Endothelial cell of umbilical vein (primary cell): ENCODE results near the gene TIAM1. TPM values are rescaled to one million over a fixed set of nuclear protein-coding genes. Genes with fewer than 3 reads are reported as not detected.

Source experiments
- BruUV-seq: library from RNA; stranded (reverse); fragments of 400-500 nt; replicated peaks from 2 replicates; lab custom pipeline; 2021; lab: Mats Ljungman, UMichigan
- CTCF ChIA-PET: fragments of 300-600, 350-600 bp; sonication (Branson Sonifier 250); formaldehyde crosslinking; loops from one replicate; lab custom pipeline; 2021; ENCODE audit warnings: antibody characterized with exemption, inconsistent platforms; lab: Charles Lee
- POLR2A ChIA-PET: fragments of 300-600, 350-600 bp; sonication (Branson Sonifier 250); formaldehyde crosslinking; loops from one replicate; lab custom pipeline; 2021; ENCODE audit warnings: antibody characterized with exemption, inconsistent platforms; lab: Charles Lee
- DNase-seq: peaks from one replicate; pipeline ENCODE4 v3.0.0-alpha.2; 2011; ENCODE audit warnings: low read depth, low spot score
- FAIRE-seq: peaks from 2 replicates; lab custom pipeline; 2011; peaks lifted over from hg19 to GRCh38; lab: Jason Lieb, UNC
- H2AFZ ChIP-seq: 2 replicates; pipeline ENCODE4 v1.6.0; 2012; ENCODE audit warnings: low read depth, low read length, control low read depth, inconsistent platforms
- H3K27ac ChIP-seq: 2 replicates; pipeline ENCODE4 v1.5.1; 2011; ENCODE audit warnings: low read depth, mild to moderate bottlenecking, control low read depth, low read length, moderate library complexity; ENCODE audit not compliant: insufficient read depth
- H3K27me3 ChIP-seq, 2 experiments: 2 replicates each; pipeline versions ENCODE4 v1.6.0 to v1.6.1; 2011; ENCODE audit warnings: low read length in 2 of 2, mixed read lengths in 1 of 2; ENCODE audit not compliant: control insufficient read depth in 2 of 2, insufficient read depth in 2 of 2
- H3K36me3 ChIP-seq, 2 experiments: 2 replicates in 1 of 2; 3 replicates in 1 of 2; pipeline ENCODE4 v1.5.1; 2011; ENCODE audit warnings: low read length in 2 of 2, mild to moderate bottlenecking in 1 of 2, moderate library complexity in 1 of 2; ENCODE audit not compliant: control insufficient read depth in 2 of 2, insufficient read depth in 2 of 2; ENCODE audit errors: extremely low read depth in 1 of 2
- H3K4me1 ChIP-seq: 3 replicates; pipeline ENCODE4 v1.5.1; 2011; ENCODE audit warnings: mild to moderate bottlenecking, low read length; ENCODE audit not compliant: control insufficient read depth, insufficient read depth; ENCODE audit errors: extremely low read depth
- H3K4me2 ChIP-seq: 2 replicates; pipeline ENCODE4 v1.6.1; 2011; ENCODE audit warnings: low read length, control low read depth, mixed read lengths; ENCODE audit not compliant: insufficient read depth
- H3K4me3 ChIP-seq, 3 experiments: fragments of 200-600 bp in 1 of 3; sonication (generic), shearing (Covaris generic) in 1 of 3; replicated peaks in 1 of 3; 2 replicates each; pipeline ENCODE4 v1.5.1; 2011 to 2016; ENCODE audit warnings: control low read depth in 3 of 3, low read length in 3 of 3, mild to moderate bottlenecking in 2 of 3, inconsistent platforms in 1 of 3, low read depth in 1 of 3, moderate library complexity in 1 of 3; ENCODE audit not compliant: insufficient read depth in 1 of 3
- H3K79me2 ChIP-seq: 2 replicates; pipeline ENCODE4 v1.6.0; 2012; ENCODE audit warnings: low read length, inconsistent platforms; ENCODE audit not compliant: control insufficient read depth, insufficient read depth
- H3K9ac ChIP-seq: replicated peaks from 2 replicates; pipeline ENCODE3; 2011; ENCODE audit warnings: low read length, control low read depth; ENCODE audit not compliant: insufficient read depth; ENCODE audit errors: extremely low read depth
- H3K9me1 ChIP-seq: replicated peaks from 3 replicates; pipeline ENCODE4 v1.6.0; 2011; ENCODE audit warnings: mild to moderate bottlenecking, low read length; ENCODE audit not compliant: control insufficient read depth, insufficient read depth; ENCODE audit errors: extremely low read depth
- H3K9me3 ChIP-seq: replicated peaks from 2 replicates; pipeline ENCODE4 v1.5.1; 2012; ENCODE audit warnings: low read length, inconsistent platforms; ENCODE audit not compliant: control insufficient read depth, insufficient read depth
- H4K20me1 ChIP-seq: replicated peaks from 2 replicates; pipeline ENCODE3; 2011; ENCODE audit warnings: mild to moderate bottlenecking, low read length; ENCODE audit not compliant: control insufficient read depth, insufficient read depth; ENCODE audit errors: extremely low read depth
- CTCF ChIP-seq, 2 donors: IDR thresholded peaks; 1 replicate in 1 of 2; 2 replicates in 1 of 2; pipeline ENCODE4 v1.5.1; 2011; ENCODE audit warnings: low read length in 2 of 2, mild to moderate bottlenecking in 2 of 2, moderate library complexity in 2 of 2, control low read depth in 1 of 2, inconsistent platforms in 1 of 2, low read depth in 1 of 2; ENCODE audit not compliant: insufficient read depth in 1 of 2; ENCODE audit errors: extremely low read depth in 1 of 2
- EZH2 ChIP-seq: IDR thresholded peaks from 2 replicates; pipeline ENCODE4 v1.6.1; 2012; ENCODE audit warnings: borderline replicate concordance, low read depth, mild to moderate bottlenecking, moderate library complexity, low read length, inconsistent platforms; ENCODE audit not compliant: severe bottlenecking
- FOS ChIP-seq: IDR thresholded peaks from 2 replicates; pipeline ENCODE4 v1.6.1; 2011; ENCODE audit warnings: mild to moderate bottlenecking, low read length, moderate library complexity, borderline replicate concordance; ENCODE audit not compliant: insufficient read depth
- GATA2 ChIP-seq: IDR thresholded peaks from 2 replicates; pipeline ENCODE4 v1.7.0; 2011; ENCODE audit warnings: low read depth, mild to moderate bottlenecking, moderate library complexity, mixed read lengths, low read length; ENCODE audit not compliant: insufficient read length, insufficient read depth
- JUN ChIP-seq: IDR thresholded peaks from 2 replicates; pipeline ENCODE4 v1.6.1; 2011; ENCODE audit warnings: borderline replicate concordance, low read depth; ENCODE audit not compliant: insufficient read length, insufficient read depth
- MYC ChIP-seq: IDR thresholded peaks from one replicate; pipeline ENCODE4 v1.6.1; 2011; ENCODE audit warnings: mild to moderate bottlenecking, low read depth, low read length
- POLR2A ChIP-seq: IDR thresholded peaks from 2 replicates; pipeline ENCODE4 v1.6.1; 2012; ENCODE audit warnings: low read depth, mild to moderate bottlenecking, control low read depth, low read length
- POLR2AphosphoS5 ChIP-seq: IDR thresholded peaks from 2 replicates; pipeline ENCODE4 v1.6.1; 2012; ENCODE audit warnings: low read depth, mild to moderate bottlenecking, control low read depth, low read length, moderate library complexity; ENCODE audit not compliant: insufficient read depth
- dilution Hi-C: fragments of 300-500 bp; cut with MboI; formaldehyde crosslinking; loops from one replicate; pipeline ENCODE4 v1.15.0; 2019; ENCODE audit warnings: low sequenced_read_pairs; ENCODE audit not compliant: extremely low pct_ligation_motif_present
- intact Hi-C: fragments of 100-400 bp; cut with micrococcal nuclease; formaldehyde crosslinking; loops from one replicate; pipeline ENCODE4 v1.10.0; 2022
- polyA plus RNA-seq, 4 experiments: library from polyadenylated mRNA; depleted of rRNA in 3 of 4; stranded (reverse) in 3 of 4; unstranded in 1 of 4; fragments of >200 nt; gene quantifications; 2 replicates each; pipeline versions ENCODE4 v1.2.1 to v1.2.3, GENCODE V29; 2011 to 2012; ENCODE audit warnings: missing spikeins in 1 of 4
- total RNA-seq: library from RNA; stranded (reverse); gene quantifications from 2 replicates; pipeline ENCODE4 v1.2.3, GENCODE V29; 2021

Gene TIAM1
- total and polyA plus RNA-seq, 2 donors (not counting 3 experiments of a cell fraction or from before 2014, with no cell fraction given) = 0.21 to 0.86 TPM

- TF ChIP-seq JUN = no peak
- TF ChIP-seq POLR2A = no peak
- no peak for TF ChIP-seq MYC
- TF ChIP-seq CTCF (IDR thresholded peaks at IDR 0.05; ENCODE audit: extremely low read depth in 1 of 2, insufficient read depth in 1 of 2, low read depth in 1 of 2, low read length in 2 of 2) = no peak
- no peak for TF ChIP-seq GATA2
- TF ChIP-seq POLR2AphosphoS5 = no peak
- no peak for TF ChIP-seq FOS
- TF ChIP-seq EZH2 = no peak
- intact Hi-C loops (no loop called here), dilution Hi-C loops (no loop called here)
- no peaks in the 10 kb centered on the region for H3K4me1 ChIP-seq
- FAIRE-seq (no peak), DNase-seq (no peak)
- no peak overlapping the region for H3K4me2 ChIP-seq
- no peak overlapping the region for H3K9ac ChIP-seq
- H3K27me3 ChIP-seq = no peaks in the 10 kb centered on the region
- no peaks in the 10 kb centered on the region for H3K79me2 ChIP-seq
- no TSS peak for BruUV-seq
- ChIA-PET CTCF (no interaction called here), POLR2A (no interaction called here)
- no peak overlapping the region for H3K27ac ChIP-seq
- H3K9me3 ChIP-seq = no peaks in the 10 kb centered on the region
- no peak overlapping the region for H3K4me3 ChIP-seq
- H3K36me3 ChIP-seq = no peaks in the 10 kb centered on the region
- H3K9me1 ChIP-seq = no peaks in the 10 kb centered on the region
- H4K20me1 ChIP-seq = no peaks in the 10 kb centered on the region
- no peak overlapping the region for H2AFZ ChIP-seq
Observed at GRCh38 chr21:31205412-31205811, 138.6 kb downstream of the TIAM1 start.
